HepG2 (cell line): Measurements from ENCODE around the gene STOML3. TPM values are rescaled to one million over a fixed set of nuclear protein-coding genes. Genes with fewer than 3 reads are reported as not detected.

Experiments
- polyA plus RNA-seq, 8 experiments: library from polyadenylated mRNA; depleted of rRNA in 3 of 8; stranded (reverse) in 7 of 8; unstranded in 1 of 8; fragments of >200 nt; fragmentation: Illumina TruSeq in 4 of 8; extraction: Trizol in 4 of 8; gene quantifications; 2 replicates each; pipeline versions ENCODE4 v1.2.1 to v1.2.3, GENCODE V29; 2011 to 2016; ENCODE audit warnings: low read depth in 4 of 8, missing spikeins in 1 of 8, mixed read lengths in 1 of 8; ENCODE audit not compliant: insufficient read depth in 1 of 8
- total RNA-seq, 5 experiments: library from RNA; depleted of rRNA; stranded (reverse); fragments of >200 nt; fragmentation: Illumina TruSeq; extraction: Trizol; gene quantifications; 2 replicates each; pipeline ENCODE4 v1.2.3, GENCODE V29; 2016; ENCODE audit warnings: low read depth in 1 of 5

STOML3 gene
- total and polyA plus RNA-seq, 2 of the 13 experiments (the other 11 are each of a cell fraction or from before 2014, with no cell fraction given), result not detected

Other genes with a start within 250 kb of the STOML3 start
- 11.4 and 15.2 TPM in 2 replicates for gene PROSER1, start 47.3 kb upstream of the STOML3 start, total RNA-seq (2016; rRNA removed; fragmentation: Illumina TruSeq; extraction: Trizol)
- gene PROSER1, start 47.3 kb upstream of the STOML3 start, polyA plus RNA-seq (2011; rRNA removed), result 15.6 and 17.2 TPM in 2 replicates
- 14.5 and 29.8 TPM in 2 replicates for gene NHLRC3, start 47.6 kb upstream of the STOML3 start, total RNA-seq (2016; rRNA removed; fragmentation: Illumina TruSeq; extraction: Trizol)
- 16.8 and 19.9 TPM in 2 replicates for gene NHLRC3, start 47.6 kb upstream of the STOML3 start, polyA plus RNA-seq (2011; rRNA removed)